Chondrocyte (in vitro differentiated cells): Measurements from ENCODE around the gene NDUFA1. TPM values are rescaled to one million over a fixed set of nuclear protein-coding genes. Genes with fewer than 3 reads are reported as not detected.
"Not testable (repeated sequence)": the region's sequence is repeated elsewhere in the genome, so short reads cannot be mapped to it uniquely, and the experiment has no call there.

Experiments used
- DNase-seq: peaks from one replicate; pipeline ENCODE4 v3.0.0; 2021; ENCODE audit warnings: mixed read lengths, low spot score
- H3K27ac Mint-ChIP-seq: one replicate; pipeline ENCODE4 v1.8.0; 2021; ENCODE audit warnings: mild to moderate bottlenecking, moderate library complexity, mixed read lengths; ENCODE audit not compliant: unreplicated experiment
- H3K27me3 Mint-ChIP-seq: 2 replicates; pipeline ENCODE4 v1.8.0; 2021; ENCODE audit warnings: low read depth, mixed read lengths
- H3K36me3 Mint-ChIP-seq: 2 replicates; pipeline ENCODE4 v1.8.0; 2021; ENCODE audit warnings: low read depth, mixed read lengths
- H3K4me1 Mint-ChIP-seq: 2 replicates; pipeline ENCODE4 v1.8.0; 2021; ENCODE audit warnings: low read depth, mild to moderate bottlenecking, mixed read lengths
- H3K4me3 Mint-ChIP-seq: one replicate; pipeline ENCODE4 v1.8.0; 2021; ENCODE audit warnings: mild to moderate bottlenecking, moderate library complexity, mixed read lengths; ENCODE audit not compliant: unreplicated experiment
- H3K9me3 Mint-ChIP-seq: 2 replicates; pipeline ENCODE4 v1.8.0; 2021; ENCODE audit warnings: low read depth, mixed read lengths
- CTCF ChIP-seq: fragments of 200-600 bp; sonication (generic); IDR thresholded peaks from 2 replicates; pipeline ENCODE4 v1.5.0; 2021; ENCODE audit warnings: antibody characterized with exemption, mild to moderate bottlenecking, moderate library complexity
- long read RNA-seq: library from polyadenylated mRNA; stranded (forward); transcript quantifications from one replicate; pipeline ENCODE4 v2.0.0, GENCODE V29; 2021
- total RNA-seq: library from RNA; stranded (reverse); gene quantifications from 3 replicates; pipeline ENCODE4 v1.2.1, GENCODE V29; 2021

NDUFA1 gene
- total RNA-seq = 76.8 to 86.5 TPM (median 77.5 TPM) in 3 replicates
- long read RNA-seq, transcript NDUFA1-201 (3 exons, 766 nt) = major isoform, 169 of 172 reads
- long read RNA-seq, partial matches to known transcripts = 1 of 172 reads
- long read RNA-seq, other reads (novel, unspliced or antisense) = 2 of 172 reads

GRCh38 chrX:119871599-119872395 lies at the start of gene NDUFA1, which contains the start of gene RNF113A:
Gene NDUFA1, plus strand, starts transcription at chrX:119871832. Its CDS starts 80 bp downstream, at chrX:119871912.
Gene RNF113A, minus strand, starts transcription at chrX:119871733. Its CDS starts 120 bp downstream, at chrX:119871613.
- Mint-ChIP-seq H3K9me3 (no peaks in the 10 kb centered on the region), H3K4me3 (peak within 1 kb of the TSS; percentile 86), H3K27ac (peak within 1 kb of the TSS; percentile 96), H3K4me1 (peaks cover 18% of the 10 kb centered on the region), H3K27me3 (no peaks in the 10 kb centered on the region), H3K36me3 (peaks cover 1% of the 10 kb centered on the region)
- no peak for DNase-seq
- no peak for TF ChIP-seq CTCF

GRCh38 chrX:119824221-119824620 lies 47.4 kb upstream of the NDUFA1 start:
- H3K27me3 Mint-ChIP-seq, H3K9me3 Mint-ChIP-seq, DNase-seq: not testable (repeated sequence)

GRCh38 chrX:119826399-119826959 lies 45.2 kb upstream of the NDUFA1 start:
- TF ChIP-seq CTCF = no peak
- no peak for DNase-seq
- Mint-ChIP-seq H3K36me3 (peaks cover 6% of the 10 kb centered on the region), H3K9me3 (peaks cover 10% of the 10 kb centered on the region), H3K4me1 (no peaks in the 10 kb centered on the region), H3K27ac (no peak overlapping the region), H3K27me3 (no peaks in the 10 kb centered on the region), H3K4me3 (no peak overlapping the region)

More at GRCh38 chrX:119824221-119824620, 47.4 kb upstream of the NDUFA1 start:
- H3K36me3 Mint-ChIP-seq, H3K27ac Mint-ChIP-seq, H3K4me3 Mint-ChIP-seq, H3K4me1 Mint-ChIP-seq: not testable (repeated sequence)

GRCh38 chrX:119828446-119828845 lies 43.2 kb upstream of the NDUFA1 start:
- no peaks in the 10 kb centered on the region for H3K4me1 Mint-ChIP-seq
- H3K36me3 Mint-ChIP-seq = peaks cover 8% of the 10 kb centered on the region
- no peak overlapping the region for H3K27ac Mint-ChIP-seq
- TF ChIP-seq CTCF = no peak
- no peak overlapping the region for H3K4me3 Mint-ChIP-seq
- no peak for DNase-seq
- H3K27me3 Mint-ChIP-seq = no peaks in the 10 kb centered on the region
- peaks cover 14% of the 10 kb centered on the region for H3K9me3 Mint-ChIP-seq

- no peaks in the 10 kb centered on the region for H3K4me1 Mint-ChIP-seq
- H3K27me3 Mint-ChIP-seq = no peaks in the 10 kb centered on the region
- H3K27ac Mint-ChIP-seq = no peak overlapping the region
- peaks cover 24% of the 10 kb centered on the region for H3K36me3 Mint-ChIP-seq
- peaks cover 16% of the 10 kb centered on the region for H3K9me3 Mint-ChIP-seq
- TF ChIP-seq CTCF = no peak
- no peak for DNase-seq
- H3K4me3 Mint-ChIP-seq = no peak overlapping the region
Measured at GRCh38 chrX:119833905-119834304, 37.7 kb upstream of the NDUFA1 start.
